Measurements from ENCODE around the gene UBL3. TPM values are rescaled to one million over a fixed set of nuclear protein-coding genes. Genes with fewer than 3 reads are reported as not detected.

The UBL3 gene
- total and polyA plus RNA-seq, 2 of the 8 experiments (the other 6 are each of a cell fraction or from before 2014, with no cell fraction given): 5.3 to 16.1 TPM

DNA sequence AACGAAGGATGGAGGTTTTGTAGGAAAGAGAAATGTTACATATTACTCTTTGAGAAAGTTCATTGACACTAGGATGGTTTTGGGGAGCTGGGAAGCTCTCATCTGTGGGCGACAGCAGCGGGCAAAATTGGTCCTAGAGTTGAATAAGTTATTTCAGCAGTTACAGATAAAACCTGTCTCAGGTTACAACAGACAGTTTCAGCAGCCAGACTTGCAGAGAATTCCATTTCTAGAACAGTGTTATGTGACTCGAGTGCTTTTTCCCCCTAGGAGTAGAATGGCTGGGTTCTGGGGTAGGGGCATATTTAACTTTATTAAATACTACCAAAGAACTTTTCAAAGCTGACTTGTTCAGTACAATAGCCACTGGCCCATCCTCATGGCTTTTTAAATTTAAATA, 46.7 kb upstream of the UBL3 start:
- Histone ChIP-seq H2AFZ (ENCODE audit: low read length) (no peak overlapping the region), H3K79me2 (ENCODE audit: control insufficient read depth in 1 of 2, insufficient read depth in 2 of 2, low read length in 2 of 2) (no peaks in the 10 kb centered on the region), H3K18ac (ENCODE audit: extremely low read depth, low read length) (no peak overlapping the region), H3K9ac (replicated peaks in 1 of 4; ENCODE audit: extremely low read depth in 1 of 4, low read depth in 3 of 4, low read length in 3 of 4) (no peak overlapping the region), H2BK20ac (ENCODE audit: low read length) (no peak overlapping the region), H2BK15ac (ENCODE audit: low read length) (no peak overlapping the region), H2AK5ac (ENCODE audit: low read depth, low read length) (no peak overlapping the region), H4K5ac (ENCODE audit: insufficient read length, low read depth, low read length) (no peak overlapping the region), H3K14ac (ENCODE audit: insufficient read length) (no peak overlapping the region), H2BK120ac (replicated peaks; ENCODE audit: low read depth, low read length) (no peak overlapping the region), H4K91ac (replicated peaks; ENCODE audit: insufficient read length, low read length) (no peak overlapping the region), H3K27me3 (replicated peaks in 1 of 4; ENCODE audit: control insufficient read depth in 3 of 4, extremely low read depth in 1 of 4, insufficient read depth in 3 of 4, low read length in 3 of 4) (no peaks in the 10 kb centered on the region), H4K8ac (ENCODE audit: extremely low read depth, insufficient read depth, low read length) (no peak overlapping the region), H3K27ac (ENCODE audit: low read depth, low read length) (no peak overlapping the region), H3K4ac (replicated peaks; ENCODE audit: insufficient read length, low read depth, low read length) (no peak overlapping the region), H3K4me3 (ENCODE audit: extremely low read depth in 1 of 4, insufficient read depth in 2 of 4, low read depth in 3 of 4, low read length in 4 of 4) (no peak overlapping the region), H4K20me1 (replicated peaks in 1 of 2; ENCODE audit: control insufficient read depth in 1 of 2, insufficient read depth in 2 of 2, low read length in 2 of 2) (peaks cover 0 to 2% of the 10 kb centered on the region in 2 experiments), H3K9me3 (ENCODE audit: insufficient read depth in 2 of 2, low read depth in 1 of 2, low read length in 1 of 2) (no peaks in the 10 kb centered on the region), H3K23ac (ENCODE audit: insufficient read length) (no peak overlapping the region), H3K56ac (replicated peaks; ENCODE audit: insufficient read length, low read depth, low read length) (no peak overlapping the region), H3K4me1 (replicated peaks in 1 of 4; ENCODE audit: control insufficient read depth in 3 of 4, insufficient read depth in 4 of 4, low read length in 3 of 4) (0 out of 7 replicates have a peak, but pooled peaks cover 0 to 2% (median 0%) of the 10 kb centered on the region in 4 experiments), H2BK12ac (ENCODE audit: low read depth, low read length) (no peak overlapping the region), H3K23me2 (ENCODE audit: low read depth, low read length) (no peaks in the 10 kb centered on the region), H3K79me1 (ENCODE audit: low read depth, low read length) (no peaks in the 10 kb centered on the region), H3K4me2 (ENCODE audit: insufficient read depth in 1 of 2, low read depth in 2 of 2, low read length in 2 of 2) (no peak overlapping the region), H3K36me3 (ENCODE audit: control insufficient read depth in 2 of 4, insufficient read depth in 4 of 4, low read length in 3 of 4) (no peaks in the 10 kb centered on the region), H2BK5ac (ENCODE audit: low read depth, low read length) (no peak overlapping the region)
- DNase-seq (ENCODE audit: low read depth in 1 of 2, low spot score in 2 of 2): no peak
- CTCF ChIA-PET (ENCODE audit: partially characterized antibody): no interaction called here
- FAIRE-seq: no peak
- POLR2A ChIA-PET (ENCODE audit: partially characterized antibody): no interaction called here
- 85% methylated on average over 4 of the region's 4 CpGs; no CpG with 5 or more reads in 1 of the 2 experiments for WGBS, 2 experiments (ENCODE audit: extremely low coverage in 1 of 2, insufficient coverage in 1 of 2, insufficient read length in 1 of 2, insufficient replicate concordance in 2 of 2, low coverage in 1 of 2, low lambda C conversion rate in 2 of 2, missing lambda C conversion rate in 1 of 2)
- TF ChIP-seq JUN (IDR thresholded peaks at IDR 0.05; ENCODE audit: low read depth, low read length): no peak
- TF ChIP-seq KDM5A (IDR thresholded peaks at IDR 0.05; ENCODE audit: low read length): no peak
- TF ChIP-seq, protein P1, sequence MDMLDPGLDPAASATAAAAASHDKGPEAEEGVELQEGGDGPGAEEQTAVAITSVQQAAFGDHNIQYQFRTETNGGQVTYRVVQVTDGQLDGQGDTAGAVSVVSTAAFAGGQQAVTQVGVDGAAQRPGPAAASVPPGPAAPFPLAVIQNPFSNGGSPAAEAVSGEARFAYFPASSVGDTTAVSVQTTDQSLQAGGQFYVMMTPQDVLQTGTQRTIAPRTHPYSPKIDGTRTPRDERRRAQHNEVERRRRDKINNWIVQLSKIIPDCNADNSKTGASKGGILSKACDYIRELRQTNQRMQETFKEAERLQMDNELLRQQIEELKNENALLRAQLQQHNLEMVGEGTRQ (IDR thresholded peaks at IDR 0.05; ENCODE audit: low read length): no peak
- no peak for TF ChIP-seq POU5F1 (IDR thresholded peaks at IDR 0.05; ENCODE audit: low read depth, low read length)
